DOHH2 (cell line): ENCODE data around the gene SYT10.

ENCODE experiments used
- H3F3A ChIP-seq: fragments of 200-600 bp; sonication (generic), shearing (Covaris generic); 2 replicates; pipeline ENCODE4 v1.6.0; 2016; ENCODE audit warnings: antibody characterized with exemption, mild to moderate bottlenecking; ENCODE audit not compliant: control insufficient read depth, insufficient read depth
- H3K27ac ChIP-seq: fragments of 200-600 bp; sonication (generic); 2 replicates; pipeline ENCODE4 v1.5.1; 2014; ENCODE audit warnings: low read depth, mild to moderate bottlenecking, low read length, moderate library complexity
- H3K27me3 ChIP-seq: fragments of 200-600 bp; sonication (generic); 2 replicates; pipeline ENCODE4 v1.6.1; 2014; ENCODE audit warnings: mild to moderate bottlenecking, low read length, mixed read lengths; ENCODE audit not compliant: control insufficient read depth
- H3K36me3 ChIP-seq: fragments of 200-600 bp; sonication (generic); 2 replicates; pipeline ENCODE4 v1.6.1; 2014; ENCODE audit warnings: mild to moderate bottlenecking, low read length, moderate library complexity, mixed read lengths; ENCODE audit not compliant: control insufficient read depth
- H3K4me1 ChIP-seq: fragments of 200-600 bp; sonication (generic); 2 replicates; pipeline ENCODE4 v1.6.1; 2014; ENCODE audit warnings: mild to moderate bottlenecking, low read length, mixed read lengths; ENCODE audit not compliant: control insufficient read depth
- H3K4me2 ChIP-seq: fragments of 200-600 bp; sonication (generic); 2 replicates; pipeline ENCODE4 v1.6.0; 2014; ENCODE audit warnings: mild to moderate bottlenecking, low read length, moderate library complexity
- H3K4me3 ChIP-seq: fragments of 200-600 bp; sonication (generic); 2 replicates; pipeline ENCODE4 v1.5.1; 2014; ENCODE audit warnings: mild to moderate bottlenecking, low read length, mixed read lengths
- H3K79me2 ChIP-seq: fragments of 200-600 bp; sonication (generic); 2 replicates; pipeline ENCODE4 v1.6.1; 2014; ENCODE audit warnings: mild to moderate bottlenecking, low read length, mixed read lengths; ENCODE audit not compliant: control insufficient read depth
- H3K9me2 ChIP-seq: fragments of 200-600 bp; sonication (generic); replicated peaks from 2 replicates; pipeline ENCODE4 v1.6.1; 2014; ENCODE audit warnings: mild to moderate bottlenecking, low read length, mixed read lengths; ENCODE audit not compliant: control insufficient read depth
- H3K9me3 ChIP-seq: fragments of 200-600 bp; sonication (generic); 2 replicates; pipeline ENCODE4 v1.6.1; 2014; ENCODE audit warnings: antibody characterized with exemption, low read length, mixed read lengths; ENCODE audit not compliant: control insufficient read depth, insufficient read depth
- H4K20me1 ChIP-seq: fragments of 200-600 bp; sonication (generic); 2 replicates; pipeline ENCODE4 v1.6.0; 2014; ENCODE audit warnings: low read depth, mild to moderate bottlenecking, antibody characterized with exemption, low read length, moderate library complexity; ENCODE audit not compliant: control insufficient read depth, insufficient read depth
- EZH2phosphoT487 ChIP-seq: fragments of 200-600 bp; sonication (generic); IDR thresholded peaks from 2 replicates; pipeline ENCODE4 v1.6.1; 2017; ENCODE audit warnings: borderline replicate concordance, mild to moderate bottlenecking, antibody characterized with exemption, low read length, moderate library complexity, mixed read lengths
- TF ChIP-seq, protein P1 (sequence below): fragments of 200-600 bp; sonication (generic); IDR thresholded peaks from one replicate; pipeline ENCODE4 v1.5.1; 2014; ENCODE audit warnings: antibody characterized with exemption, mild to moderate bottlenecking, low read depth, low read length; ENCODE audit not compliant: poor library complexity, severe bottlenecking

Gene SYT10

DNA sequence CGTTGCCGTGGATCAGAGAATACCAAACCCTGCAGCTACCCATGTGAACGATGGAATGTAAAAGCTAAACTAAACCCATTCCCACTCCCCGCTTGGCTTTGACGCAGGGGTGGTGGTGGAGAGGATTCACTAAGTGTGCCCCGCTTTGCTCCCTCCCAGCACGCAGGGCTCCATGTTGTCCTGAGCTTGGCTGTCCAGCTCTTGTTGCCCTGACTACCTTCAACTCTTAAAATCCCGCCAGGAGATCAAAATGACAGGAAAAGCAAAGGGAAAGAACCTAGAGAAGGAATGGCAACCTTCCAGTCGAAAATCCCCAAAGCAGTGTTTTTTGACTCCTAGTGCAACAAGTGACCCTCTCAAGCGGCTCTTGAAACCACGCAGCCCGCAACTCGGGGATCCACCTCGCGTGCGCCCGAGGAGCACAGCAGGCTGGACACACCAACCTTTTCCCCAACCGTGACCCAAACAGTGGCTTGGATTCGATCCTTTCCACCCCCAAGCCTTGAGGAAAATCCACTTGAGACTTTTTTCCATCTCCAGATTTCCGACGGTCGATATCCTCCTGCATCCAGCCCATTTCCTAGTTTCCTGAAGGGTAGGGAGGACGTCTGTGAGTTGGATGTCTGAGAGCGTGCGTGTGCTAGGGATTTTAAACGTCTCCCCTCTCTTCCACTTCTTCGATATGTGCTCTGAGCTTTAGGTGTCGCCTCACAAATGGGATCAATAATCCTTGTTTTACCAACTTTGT, 1.4 kb downstream of the SYT10 start:
- Histone ChIP-seq H3K9me3 (peaks cover 12% of the 10 kb centered on the region; the same call in 1 of the 2 replicates), H3K27me3 (no peaks in the 10 kb centered on the region), H3K4me3 (no peak overlapping the region), H3K27ac (no peak overlapping the region), H3K4me1 (no peaks in the 10 kb centered on the region), H3F3A (no peaks in the 10 kb centered on the region), H3K4me2 (no peak overlapping the region), H3K79me2 (no peaks in the 10 kb centered on the region), H4K20me1 (no peaks in the 10 kb centered on the region), H3K9me2 (no peaks in the 10 kb centered on the region), H3K36me3 (no peaks in the 10 kb centered on the region)
- TF ChIP-seq, protein P1, sequence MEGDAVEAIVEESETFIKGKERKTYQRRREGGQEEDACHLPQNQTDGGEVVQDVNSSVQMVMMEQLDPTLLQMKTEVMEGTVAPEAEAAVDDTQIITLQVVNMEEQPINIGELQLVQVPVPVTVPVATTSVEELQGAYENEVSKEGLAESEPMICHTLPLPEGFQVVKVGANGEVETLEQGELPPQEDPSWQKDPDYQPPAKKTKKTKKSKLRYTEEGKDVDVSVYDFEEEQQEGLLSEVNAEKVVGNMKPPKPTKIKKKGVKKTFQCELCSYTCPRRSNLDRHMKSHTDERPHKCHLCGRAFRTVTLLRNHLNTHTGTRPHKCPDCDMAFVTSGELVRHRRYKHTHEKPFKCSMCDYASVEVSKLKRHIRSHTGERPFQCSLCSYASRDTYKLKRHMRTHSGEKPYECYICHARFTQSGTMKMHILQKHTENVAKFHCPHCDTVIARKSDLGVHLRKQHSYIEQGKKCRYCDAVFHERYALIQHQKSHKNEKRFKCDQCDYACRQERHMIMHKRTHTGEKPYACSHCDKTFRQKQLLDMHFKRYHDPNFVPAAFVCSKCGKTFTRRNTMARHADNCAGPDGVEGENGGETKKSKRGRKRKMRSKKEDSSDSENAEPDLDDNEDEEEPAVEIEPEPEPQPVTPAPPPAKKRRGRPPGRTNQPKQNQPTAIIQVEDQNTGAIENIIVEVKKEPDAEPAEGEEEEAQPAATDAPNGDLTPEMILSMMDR = no peak
- TF ChIP-seq EZH2phosphoT487 = no peak

- no peaks in the 10 kb centered on the region for H3K27me3 ChIP-seq
- no peaks in the 10 kb centered on the region for H3K36me3 ChIP-seq
- no peak overlapping the region for H3K4me2 ChIP-seq
- no peaks in the 10 kb centered on the region for H3K79me2 ChIP-seq
- no peaks in the 10 kb centered on the region for H3K9me2 ChIP-seq
- TF ChIP-seq EZH2phosphoT487 = no peak
- TF ChIP-seq, protein P1 = no peak
- no peaks in the 10 kb centered on the region for H4K20me1 ChIP-seq
- H3K27ac ChIP-seq = no peak overlapping the region
- H3K4me3 ChIP-seq = no peak overlapping the region
- H3F3A ChIP-seq = no peaks in the 10 kb centered on the region
- H3K4me1 ChIP-seq = no peaks in the 10 kb centered on the region
- peaks cover 12% of the 10 kb centered on the region; the same call in 1 of the 2 replicates for H3K9me3 ChIP-seq
These were observed 2.0 kb downstream of the SYT10 start for GRCh38 chr12:33437598-33437997.

DNA sequence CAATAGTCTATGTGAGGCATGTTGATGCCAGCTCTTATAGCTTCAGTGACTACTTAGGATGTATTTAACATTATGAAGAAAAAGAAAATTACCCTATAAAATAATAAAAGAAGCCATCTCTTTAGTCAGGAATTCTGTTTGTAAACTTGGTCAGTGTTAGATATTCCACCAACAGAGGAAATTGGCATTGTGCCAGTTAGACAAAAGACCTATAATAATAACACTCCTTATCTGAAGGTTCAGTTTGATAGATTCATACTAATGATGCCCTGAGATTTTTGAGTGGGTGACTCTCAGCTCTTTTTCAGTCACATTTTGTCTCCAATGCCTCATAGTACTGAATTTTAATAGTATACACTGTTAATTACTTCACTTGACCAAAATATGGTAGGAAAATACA, 6.6 kb downstream of the SYT10 start:
- no peaks in the 10 kb centered on the region for H3K9me2 ChIP-seq
- peaks cover 3% of the 10 kb centered on the region; the same call in 1 of the 2 replicates for H3K9me3 ChIP-seq
- no peaks in the 10 kb centered on the region for H4K20me1 ChIP-seq
- H3K36me3 ChIP-seq = no peaks in the 10 kb centered on the region
- no peaks in the 10 kb centered on the region for H3K4me1 ChIP-seq
- H3F3A ChIP-seq = no peaks in the 10 kb centered on the region
- no peak overlapping the region for H3K4me2 ChIP-seq
- TF ChIP-seq, protein P1 = no peak
- no peak for TF ChIP-seq EZH2phosphoT487
- H3K27me3 ChIP-seq = no peaks in the 10 kb centered on the region
- no peak overlapping the region for H3K4me3 ChIP-seq
- no peaks in the 10 kb centered on the region for H3K79me2 ChIP-seq
- H3K27ac ChIP-seq = no peak overlapping the region
